HCT116 (cell line): ENCODE measurements around the gene ATP2B3. TPM values are rescaled to one million over a fixed set of nuclear protein-coding genes. Genes with fewer than 3 reads are reported as not detected.

Source experiments
- ATAC-seq: fragments of 200-7000 bp; cut with Tn5 transposase; 2 replicates; pipeline ENCODE4 v1.9.1; 2020; ENCODE audit warnings: mild to moderate bottlenecking, moderate library complexity
- BruUV-seq: library from RNA; stranded (reverse); fragments of 400-500 nt; replicated peaks from 2 replicates; lab custom pipeline; 2021; lab: Mats Ljungman, UMichigan
- CTCF ChIA-PET: fragments of 300-600 bp; sonication (Branson Sonifier 250); formaldehyde crosslinking; loops from one replicate; lab custom pipeline; 2021; ENCODE audit warnings: antibody characterized with exemption; lab: Charles Lee
- POLR2A ChIA-PET: fragments of 300-600, 350-600 bp; sonication (Branson Sonifier 250); formaldehyde crosslinking; loops from one replicate; lab custom pipeline; 2021; ENCODE audit warnings: antibody characterized with exemption; lab: Charles Lee
- RAD21 ChIA-PET, 2 experiments: fragments of 300-600 bp; sonication (Branson Sonifier 250); formaldehyde crosslinking; loops; one replicate each; lab custom pipeline; 2023; ENCODE audit warnings: low total read pairs in 2 of 2; ENCODE audit not compliant: uncharacterized antibody in 2 of 2, unreplicated experiment in 2 of 2, low non-redundant PET in 1 of 2; lab: Charles Lee
- DNase-seq: peaks from one replicate; pipeline ENCODE4 v3.0.0-alpha.2; 2010; ENCODE audit warnings: low read depth, low spot score
- H2AFZ ChIP-seq: fragments of 200-600 bp; shearing (Covaris generic), sonication (generic); 2 replicates; pipeline ENCODE4 v1.6.1; 2017; ENCODE audit warnings: low read depth, mixed run types, mixed read lengths, antibody characterized with exemption, low read length; ENCODE audit not compliant: poor library complexity, severe bottlenecking
- H3K27ac ChIP-seq: 2 replicates; pipeline ENCODE4 v1.5.1; 2012; ENCODE audit warnings: low read depth, low read length
- H3K27me3 ChIP-seq: fragments of 200-600 bp; sonication (generic); 2 replicates; pipeline ENCODE4 v1.6.1; 2016; ENCODE audit warnings: mixed run types, low read length, mixed read lengths; ENCODE audit not compliant: insufficient read depth
- H3K36me3 ChIP-seq, 2 experiments: fragments of 200-500 bp in 1 of 2; fragments of 200-600 bp in 1 of 2; sonication (Bioruptor generic) in 1 of 2; sonication (generic) in 1 of 2; 2 replicates each; pipeline versions ENCODE4 v1.5.1 to v1.6.1; 2014 to 2016; ENCODE audit warnings: low read length in 2 of 2, inconsistent platforms in 1 of 2, mixed read lengths in 1 of 2, mixed run types in 1 of 2; ENCODE audit not compliant: insufficient read depth in 2 of 2, control insufficient read depth in 1 of 2
- H3K4me1 ChIP-seq, 2 experiments: fragments of 200-600 bp in 1 of 2; sonication (generic) in 1 of 2; 2 replicates each; pipeline versions ENCODE4 v1.5.1 to v1.6.1; 2012 to 2017; ENCODE audit warnings: low read length in 2 of 2, inconsistent platforms in 1 of 2, mild to moderate bottlenecking in 1 of 2, mixed read lengths in 1 of 2, mixed run types in 1 of 2, moderate library complexity in 1 of 2; ENCODE audit not compliant: insufficient read depth in 2 of 2, control insufficient read depth in 1 of 2
- H3K4me2 ChIP-seq: fragments of 200-600 bp; sonication (generic); 2 replicates; pipeline ENCODE4 v1.6.1; 2017; ENCODE audit warnings: mixed run types, low read length, mixed read lengths
- H3K4me3 ChIP-seq, 2 experiments: fragments of 200-600 bp in 1 of 2; sonication (generic) in 1 of 2; replicated peaks in 1 of 2; 2 replicates each; pipeline ENCODE4 v1.5.1; 2011 to 2016; ENCODE audit warnings: low read length in 2 of 2, control low read depth in 1 of 2, low read depth in 1 of 2, mild to moderate bottlenecking in 1 of 2, mixed read lengths in 1 of 2, mixed run types in 1 of 2
- H3K79me2 ChIP-seq: fragments of 200-600 bp; sonication (generic); 2 replicates; pipeline ENCODE4 v1.6.1; 2017; ENCODE audit warnings: mild to moderate bottlenecking, mixed run types, low read length, moderate library complexity, mixed read lengths; ENCODE audit not compliant: insufficient read depth
- H3K9ac ChIP-seq: fragments of 200-600 bp; sonication (generic); 2 replicates; pipeline ENCODE4 v1.6.1; 2016; ENCODE audit warnings: low read length, mixed read lengths
- H3K9me2 ChIP-seq: fragments of 200-600 bp; sonication (generic), shearing (Covaris generic); 2 replicates; pipeline ENCODE4 v1.6.1; 2017; ENCODE audit warnings: mixed run types, mild to moderate bottlenecking, moderate library complexity; ENCODE audit not compliant: insufficient read depth
- H3K9me3 ChIP-seq, 2 experiments: fragments of 200-500 bp in 1 of 2; fragments of 200-600 bp in 1 of 2; sonication (Bioruptor generic) in 1 of 2; sonication (generic) in 1 of 2; 2 replicates each; pipeline ENCODE4 v1.6.1; 2014 to 2017; ENCODE audit warnings: low read length in 2 of 2, mixed read lengths in 2 of 2, inconsistent platforms in 1 of 2, low read depth in 1 of 2, mild to moderate bottlenecking in 1 of 2, mixed run types in 1 of 2, moderate library complexity in 1 of 2; ENCODE audit not compliant: control insufficient read depth in 1 of 2, insufficient read depth in 1 of 2
- H4K20me1 ChIP-seq: fragments of 200-600 bp; sonication (generic), shearing (Covaris generic); 2 replicates; pipeline ENCODE4 v1.6.1; 2017; ENCODE audit warnings: mixed run types, mild to moderate bottlenecking, moderate library complexity; ENCODE audit not compliant: insufficient read depth
- CBX3 ChIP-seq: IDR thresholded peaks from 2 replicates; pipeline ENCODE4 v1.6.1; 2012; ENCODE audit warnings: low read depth
- CEBPB ChIP-seq: IDR thresholded peaks from 2 replicates; pipeline ENCODE4 v1.6.1; 2012; ENCODE audit warnings: low read depth
- CTCF ChIP-seq, 3 experiments: fragments of 200-600 bp in 1 of 3; sonication (generic) in 1 of 3; IDR thresholded peaks in 2 of 3; conservative IDR thresholded peaks in 1 of 3; 2 replicates each; pipeline ENCODE4 v1.5.1; 2012 to 2017; ENCODE audit warnings: low read depth in 2 of 3, low read length in 2 of 3, antibody characterized with exemption in 1 of 3, borderline replicate concordance in 1 of 3, control low read depth in 1 of 3, mild to moderate bottlenecking in 1 of 3, mixed read lengths in 1 of 3, mixed run types in 1 of 3, moderate library complexity in 1 of 3; ENCODE audit not compliant: insufficient read depth in 1 of 3
- ELF1 ChIP-seq: IDR thresholded peaks from 2 replicates; pipeline ENCODE4 v1.6.1; 2012; ENCODE audit warnings: low read depth, borderline replicate concordance
- JUND ChIP-seq: IDR thresholded peaks from 2 replicates; pipeline ENCODE4 v1.6.1; 2012
- POLR2A ChIP-seq: IDR thresholded peaks from 2 replicates; pipeline ENCODE4 v1.7.0; 2011; ENCODE audit warnings: borderline replicate concordance; ENCODE audit not compliant: insufficient read depth, insufficient read length; ENCODE audit errors: extremely low read depth
- POLR2AphosphoS5 ChIP-seq: IDR thresholded peaks from 2 replicates; pipeline ENCODE4 v1.6.1; 2011; ENCODE audit warnings: mild to moderate bottlenecking, low read depth, low read length, moderate library complexity
- REST ChIP-seq: IDR thresholded peaks from 2 replicates; pipeline ENCODE4 v1.6.1; 2012; ENCODE audit warnings: low read depth
- SP1 ChIP-seq: IDR thresholded peaks from 2 replicates; pipeline ENCODE4 v1.6.1; 2012; ENCODE audit warnings: low read depth
- SRF ChIP-seq: IDR thresholded peaks from 2 replicates; pipeline ENCODE4 v1.6.1; 2012; ENCODE audit warnings: low read depth
- TCF7L2 ChIP-seq: IDR thresholded peaks from 2 replicates; pipeline ENCODE4 v1.7.0; 2011; ENCODE audit warnings: borderline replicate concordance, inconsistent platforms; ENCODE audit not compliant: insufficient read depth, insufficient read length; ENCODE audit errors: extremely low read depth
- ZNF274 ChIP-seq: fragments of 200-500 bp; sonication (Bioruptor generic); IDR thresholded peaks from 2 replicates; pipeline ENCODE4 v1.6.1; 2014; ENCODE audit warnings: mild to moderate bottlenecking, low read depth, low read length, inconsistent platforms
- intact Hi-C: fragments of 100-400 bp; cut with micrococcal nuclease; formaldehyde crosslinking; loops from 2 replicates; pipeline ENCODE4 v1.10.0; 2022
- total RNA-seq: library from RNA; stranded (reverse); gene quantifications from one replicate; pipeline ENCODE4 v1.2.1, GENCODE V29; 2021; ENCODE audit not compliant: unreplicated experiment
- TF ChIP-seq, protein P1 (sequence below): IDR thresholded peaks from 2 replicates; pipeline ENCODE4 v1.6.1; 2012
- TF ChIP-seq, protein P2 (sequence below): IDR thresholded peaks from 2 replicates; pipeline ENCODE4 v1.6.1; 2012

The ATP2B3 gene
- total RNA-seq, 1 experiment from 2014 or later = not detected

DNA sequence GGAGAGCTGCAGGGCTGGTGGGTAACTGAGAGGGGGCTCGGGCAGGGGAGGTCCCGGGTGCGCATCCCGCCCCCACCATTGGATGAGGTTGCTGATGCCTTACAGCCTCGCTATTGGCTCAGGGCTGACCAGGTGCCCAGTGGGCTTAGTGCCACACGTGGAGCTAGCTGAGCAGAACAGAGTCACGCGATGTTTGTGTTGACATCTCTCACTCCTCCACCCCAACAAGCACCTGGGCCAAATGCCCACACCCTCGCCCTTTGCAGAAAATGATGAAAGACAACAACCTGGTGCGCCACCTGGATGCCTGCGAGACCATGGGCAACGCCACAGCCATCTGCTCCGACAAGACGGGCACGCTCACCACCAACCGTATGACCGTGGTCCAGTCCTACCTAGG, 31.8 kb downstream of the ATP2B3 start (continued):
- TF ChIP-seq, protein P1, sequence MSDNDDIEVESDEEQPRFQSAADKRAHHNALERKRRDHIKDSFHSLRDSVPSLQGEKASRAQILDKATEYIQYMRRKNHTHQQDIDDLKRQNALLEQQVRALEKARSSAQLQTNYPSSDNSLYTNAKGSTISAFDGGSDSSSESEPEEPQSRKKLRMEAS = no peak
- no peak for TF ChIP-seq POLR2AphosphoS5
- TF ChIP-seq CTCF (IDR thresholded peaks at IDR 0.05 in 2 of 3, conservative IDR thresholded peaks at IDR 0.05 in 1 of 3; ENCODE audit: borderline replicate concordance in 1 of 3, insufficient read depth in 1 of 3, low read depth in 2 of 3, low read length in 2 of 3) = no peak
- no peak for TF ChIP-seq TCF7L2
- TF ChIP-seq JUND = no peak
- TF ChIP-seq POLR2A = no peak
- TF ChIP-seq SP1 = no peak
- no peak for TF ChIP-seq CEBPB
- no peak for TF ChIP-seq SRF

DNA sequence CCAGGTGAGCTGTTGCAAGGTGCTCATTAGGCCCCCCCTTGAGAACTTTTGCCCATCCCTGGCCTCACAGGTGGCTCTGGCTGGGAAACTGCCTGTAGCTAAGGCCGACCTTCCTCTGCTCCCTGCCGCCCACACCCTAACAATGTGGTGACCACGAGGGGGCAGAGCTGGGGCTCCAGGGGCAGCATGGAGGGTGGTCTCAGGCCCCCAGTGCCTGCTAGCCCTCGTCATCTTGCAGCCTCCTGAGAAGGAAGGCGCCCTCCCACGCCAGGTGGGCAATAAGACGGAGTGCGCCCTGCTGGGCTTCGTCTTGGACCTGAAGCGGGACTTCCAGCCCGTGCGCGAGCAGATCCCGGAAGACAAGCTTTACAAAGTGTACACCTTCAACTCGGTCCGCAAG, 32.4 kb downstream of the ATP2B3 start:
- no peaks in the 10 kb centered on the region for H3K79me2 ChIP-seq
- no peaks in the 10 kb centered on the region for H3K36me3 ChIP-seq
- no peak for ATAC-seq
- H3K4me1 ChIP-seq = no peaks in the 10 kb centered on the region
- no peak overlapping the region for H2AFZ ChIP-seq
- ChIA-PET POLR2A (no interaction called here), RAD21 (no interaction called here), CTCF (no interaction called here)
- no peak overlapping the region for H3K4me2 ChIP-seq
- no peak overlapping the region for H3K9ac ChIP-seq
- no TSS peak for BruUV-seq
- DNase-seq = no peak
- H3K9me2 ChIP-seq = no peaks in the 10 kb centered on the region
- intact Hi-C loops = no loop called here
- no peak overlapping the region for H3K4me3 ChIP-seq
- H4K20me1 ChIP-seq = no peaks in the 10 kb centered on the region
- H3K9me3 ChIP-seq = no peaks in the 10 kb centered on the region
- H3K27me3 ChIP-seq = no peaks in the 10 kb centered on the region
- no peak overlapping the region for H3K27ac ChIP-seq
- no peak for TF ChIP-seq CBX3
- no peak for TF ChIP-seq TCF7L2
- TF ChIP-seq, protein P2, sequence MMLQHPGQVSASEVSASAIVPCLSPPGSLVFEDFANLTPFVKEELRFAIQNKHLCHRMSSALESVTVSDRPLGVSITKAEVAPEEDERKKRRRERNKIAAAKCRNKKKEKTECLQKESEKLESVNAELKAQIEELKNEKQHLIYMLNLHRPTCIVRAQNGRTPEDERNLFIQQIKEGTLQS = no peak
- no peak for TF ChIP-seq REST
- no peak; a peak in 1 of 6 replicates for TF ChIP-seq CTCF (IDR thresholded peaks at IDR 0.05 in 2 of 3, conservative IDR thresholded peaks at IDR 0.05 in 1 of 3; ENCODE audit: borderline replicate concordance in 1 of 3, insufficient read depth in 1 of 3, low read depth in 2 of 3, low read length in 2 of 3)
- TF ChIP-seq ELF1 = no peak
- TF ChIP-seq SP1 = no peak
- TF ChIP-seq ZNF274 = no peak
